Measurements from ENCODE around the gene FBXO34. TPM values are rescaled to one million over a fixed set of nuclear protein-coding genes. Genes with fewer than 3 reads are reported as not detected.

FBXO34 gene
- total RNA-seq, 2 experiments from 2014 or later, result 28.3 to 29.7 TPM

- H3K4me1 Mint-ChIP-seq (ENCODE audit: low read depth), result no peaks in the 10 kb centered on the region
- ChIA-PET CTCF (interaction anchor here (1.3 kb wide), 1 partner anchor 218 kb away, joined by 4 read pairs; no protein-coding TSS in a partner anchor), POLR2A (no interaction called here)
- Histone ChIP-seq H3K27ac (ENCODE audit: low read depth in 1 of 2, low read length in 2 of 2) (no peak overlapping the region), H3K4me3 (ENCODE audit: low read length) (no peak overlapping the region), H3K27me3 (ENCODE audit: control insufficient read depth in 1 of 2, insufficient read depth in 2 of 2, low read length in 2 of 2) (no peaks in the 10 kb centered on the region), H3K36me3 (ENCODE audit: insufficient read depth, low read length) (no peaks in the 10 kb centered on the region), H3K4me1 (ENCODE audit: insufficient read depth, low read length) (no peaks in the 10 kb centered on the region), H3K9me3 (ENCODE audit: control insufficient read depth in 1 of 2, insufficient read depth in 1 of 2, low read length in 2 of 2) (peaks cover 10 to 28% of the 10 kb centered on the region in 2 experiments)
- H3K9me3 Mint-ChIP-seq, result peaks cover 11% of the 10 kb centered on the region
- no peaks in the 10 kb centered on the region for H3K36me3 Mint-ChIP-seq (ENCODE audit: low read depth)
- peaks cover 22% of the 10 kb centered on the region for H3K27me3 Mint-ChIP-seq
- no peak for TF ChIP-seq CTCF (IDR thresholded peaks at IDR 0.05)
- no peak overlapping the region for H3K4me3 Mint-ChIP-seq
- intact Hi-C loops (cut with DNase I, micrococcal nuclease), result no loop called here
- ATAC-seq (ENCODE audit: poor library complexity) (no peak), DNase-seq (no peak)
- H3K27ac Mint-ChIP-seq, result no peak overlapping the region
These were observed 43.0 kb upstream of the FBXO34 start for GRCh38 chr14:55228261-55228660.

GRCh38 chr14:55233591-55233990, 37.6 kb upstream of the FBXO34 start:
- Histone ChIP-seq H3K9me3 (ENCODE audit: control insufficient read depth in 1 of 2, insufficient read depth in 1 of 2, low read length in 2 of 2) (no peaks in the 10 kb centered on the region), H3K4me1 (ENCODE audit: insufficient read depth, low read length) (no peaks in the 10 kb centered on the region), H3K27ac (ENCODE audit: low read depth in 1 of 2, low read length in 2 of 2) (no peak overlapping the region), H3K36me3 (ENCODE audit: insufficient read depth, low read length) (no peaks in the 10 kb centered on the region), H3K27me3 (ENCODE audit: control insufficient read depth in 1 of 2, insufficient read depth in 2 of 2, low read length in 2 of 2) (peaks cover 0 to 3% of the 10 kb centered on the region in 2 experiments), H3K4me3 (ENCODE audit: low read length) (no peak overlapping the region)
- ChIA-PET POLR2A (no interaction called here), CTCF (no interaction called here)
- ATAC-seq (ENCODE audit: poor library complexity) (no peak), DNase-seq (no peak)
- no peak overlapping the region for H3K27ac Mint-ChIP-seq
- H3K4me3 Mint-ChIP-seq, result no peak overlapping the region
- H3K36me3 Mint-ChIP-seq (ENCODE audit: low read depth), result no peaks in the 10 kb centered on the region
- no peaks in the 10 kb centered on the region for H3K9me3 Mint-ChIP-seq
- peaks cover 19% of the 10 kb centered on the region for H3K27me3 Mint-ChIP-seq
- no peaks in the 10 kb centered on the region for H3K4me1 Mint-ChIP-seq (ENCODE audit: low read depth)
- intact Hi-C loops (cut with DNase I, micrococcal nuclease), result no loop called here
- no peak for TF ChIP-seq CTCF (IDR thresholded peaks at IDR 0.05)

- CTCF ChIA-PET, result no interaction called here
- Histone ChIP-seq H3K36me3 (ENCODE audit: insufficient read depth, low read length) (no peaks in the 10 kb centered on the region), H3K4me3 (ENCODE audit: low read length) (no peak overlapping the region), H3K27ac (ENCODE audit: low read depth in 1 of 2, low read length in 2 of 2) (no peak overlapping the region), H3K27me3 (ENCODE audit: control insufficient read depth in 1 of 2, insufficient read depth in 2 of 2, low read length in 2 of 2) (peaks cover 0 to 3% of the 10 kb centered on the region in 2 experiments), H3K4me1 (ENCODE audit: insufficient read depth, low read length) (no peaks in the 10 kb centered on the region), H3K9me3 (ENCODE audit: control insufficient read depth in 1 of 2, insufficient read depth in 1 of 2, low read length in 2 of 2) (no peaks in the 10 kb centered on the region)
- Mint-ChIP-seq H3K4me3 (no peak overlapping the region), H3K4me1 (ENCODE audit: low read depth) (no peaks in the 10 kb centered on the region), H3K9me3 (no peaks in the 10 kb centered on the region), H3K27me3 (peaks cover 14% of the 10 kb centered on the region), H3K27ac (no peak overlapping the region), H3K36me3 (ENCODE audit: low read depth) (no peaks in the 10 kb centered on the region)
- intact Hi-C loops (cut with DNase I, micrococcal nuclease), result no loop called here
- no peak for TF ChIP-seq CTCF (IDR thresholded peaks at IDR 0.05)
- no peak for ATAC-seq (ENCODE audit: poor library complexity)
- peak in 3 of 14 experiments; percentile 7 to 10 (median 8) for DNase-seq
- POLR2A ChIA-PET, result no interaction called here
These were observed 33.1 kb upstream of the FBXO34 start for GRCh38 chr14:55238019-55238680.

Data from CD4-positive, alpha-beta T cell (primary cell).